Gastrocnemius medialis (tissue), 4 donors: ENCODE results near the gene PLCH1.

Source experiments
- POLR2A ChIP-seq, 2 donors: fragments of 450-650 bp; IDR thresholded peaks; one replicate each; pipeline ENCODE4 v1.6.1; 2017; ENCODE audit warnings: antibody characterized with exemption in 2 of 2, mild to moderate bottlenecking in 2 of 2, moderate library complexity in 2 of 2
- TF ChIP-seq, protein P1 (sequence below), 5 experiments: fragments of 450-650 bp in 3 of 5; fragments of 200-600 bp in 2 of 5; sonication (generic) in 2 of 5; IDR thresholded peaks in 4 of 5; conservative IDR thresholded peaks in 1 of 5; 1 replicate in 4 of 5; 2 replicates in 1 of 5; pipeline ENCODE4 v1.5.1; 2016 to 2019; ENCODE audit warnings: antibody characterized with exemption in 5 of 5, mild to moderate bottlenecking in 3 of 5, moderate library complexity in 3 of 5

DNA sequence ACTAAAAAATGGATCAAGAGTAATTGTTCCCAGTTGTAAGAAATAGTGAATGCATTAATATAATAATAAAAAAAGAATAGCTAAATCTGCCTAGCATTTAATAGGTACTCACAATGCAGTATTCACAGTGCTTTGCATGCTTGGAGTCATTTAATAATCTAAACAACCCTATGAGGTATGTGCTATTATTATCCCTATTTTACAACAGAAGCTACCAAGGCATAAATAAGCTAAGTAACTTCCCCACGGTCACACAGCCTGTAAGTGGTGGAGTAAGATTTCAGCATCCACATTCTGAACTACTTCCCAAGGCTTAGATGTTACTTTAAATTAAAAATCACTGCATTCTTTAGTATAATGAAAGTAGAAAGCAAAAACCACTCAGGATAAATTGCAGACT, 102.9 kb downstream of the PLCH1 start:
- TF ChIP-seq, protein P1, sequence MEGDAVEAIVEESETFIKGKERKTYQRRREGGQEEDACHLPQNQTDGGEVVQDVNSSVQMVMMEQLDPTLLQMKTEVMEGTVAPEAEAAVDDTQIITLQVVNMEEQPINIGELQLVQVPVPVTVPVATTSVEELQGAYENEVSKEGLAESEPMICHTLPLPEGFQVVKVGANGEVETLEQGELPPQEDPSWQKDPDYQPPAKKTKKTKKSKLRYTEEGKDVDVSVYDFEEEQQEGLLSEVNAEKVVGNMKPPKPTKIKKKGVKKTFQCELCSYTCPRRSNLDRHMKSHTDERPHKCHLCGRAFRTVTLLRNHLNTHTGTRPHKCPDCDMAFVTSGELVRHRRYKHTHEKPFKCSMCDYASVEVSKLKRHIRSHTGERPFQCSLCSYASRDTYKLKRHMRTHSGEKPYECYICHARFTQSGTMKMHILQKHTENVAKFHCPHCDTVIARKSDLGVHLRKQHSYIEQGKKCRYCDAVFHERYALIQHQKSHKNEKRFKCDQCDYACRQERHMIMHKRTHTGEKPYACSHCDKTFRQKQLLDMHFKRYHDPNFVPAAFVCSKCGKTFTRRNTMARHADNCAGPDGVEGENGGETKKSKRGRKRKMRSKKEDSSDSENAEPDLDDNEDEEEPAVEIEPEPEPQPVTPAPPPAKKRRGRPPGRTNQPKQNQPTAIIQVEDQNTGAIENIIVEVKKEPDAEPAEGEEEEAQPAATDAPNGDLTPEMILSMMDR (IDR thresholded peaks at IDR 0.05 in 4 of 5, conservative IDR thresholded peaks at IDR 0.05 in 1 of 5), result no peak
- TF ChIP-seq POLR2A (IDR thresholded peaks at IDR 0.05), result no peak
